Smooth muscle cell (in vitro differentiated cells): Measurements from ENCODE around the gene ESRP2. TPM values are rescaled to one million over a fixed set of nuclear protein-coding genes. Genes with fewer than 3 reads are reported as not detected.

Source experiments
- DNase-seq: peaks from one replicate; lab custom pipeline; 2025; ENCODE audit not compliant: unreplicated experiment; lab: John Stamatoyannopoulos, UW
- H2AFZ ChIP-seq: fragments of 200-600 bp; sonication (generic); 2 replicates; pipeline ENCODE4 v1.6.0; 2016; ENCODE audit warnings: antibody characterized with exemption, low read depth, mild to moderate bottlenecking
- H3F3A ChIP-seq: fragments of 200-600 bp; sonication (generic); 2 replicates; pipeline ENCODE4 v1.6.0; 2017; ENCODE audit warnings: antibody characterized with exemption, low read depth
- H3K27ac ChIP-seq: fragments of 200-600 bp; sonication (generic); 2 replicates; pipeline ENCODE4 v1.5.1; 2016; ENCODE audit warnings: low read depth, mild to moderate bottlenecking
- H3K27me3 ChIP-seq: fragments of 200-600 bp; sonication (generic); 2 replicates; pipeline ENCODE4 v1.6.1; 2016; ENCODE audit warnings: low read depth, mild to moderate bottlenecking
- H3K36me3 ChIP-seq: fragments of 200-600 bp; sonication (generic); 2 replicates; pipeline ENCODE4 v1.5.1; 2016; ENCODE audit warnings: low read depth
- H3K4me1 ChIP-seq: fragments of 200-600 bp; sonication (generic); 2 replicates; pipeline ENCODE4 v1.5.1; 2016; ENCODE audit warnings: low read depth
- H3K4me2 ChIP-seq: fragments of 200-600 bp; sonication (generic); 2 replicates; pipeline ENCODE4 v1.6.0; 2016; ENCODE audit warnings: mild to moderate bottlenecking
- H3K4me3 ChIP-seq: fragments of 200-600 bp; sonication (generic); 2 replicates; pipeline ENCODE4 v1.5.1; 2016; ENCODE audit warnings: mild to moderate bottlenecking
- H3K79me2 ChIP-seq: fragments of 200-600 bp; sonication (generic); 2 replicates; pipeline ENCODE4 v1.6.0; 2016; ENCODE audit warnings: low read depth, mild to moderate bottlenecking
- H3K9ac ChIP-seq: fragments of 200-600 bp; sonication (generic); 2 replicates; pipeline ENCODE4 v1.6.0; 2016; ENCODE audit warnings: low read depth
- H3K9me3 ChIP-seq: fragments of 200-600 bp; sonication (generic); replicated peaks from 2 replicates; pipeline ENCODE4 v1.5.1; 2016; ENCODE audit warnings: low read depth
- H4K20me1 ChIP-seq: fragments of 200-600 bp; sonication (generic); 2 replicates; pipeline ENCODE4 v1.6.0; 2016; ENCODE audit warnings: low read depth
- WGBS: methylation state at CpG from one replicate; pipeline ENCODE4 v1.1.7; 2016; ENCODE audit warnings: low lambda C conversion rate; 5-methylcytosine and 5-hydroxymethylcytosine counted together
- polyA plus RNA-seq: library from polyadenylated mRNA; unstranded; fragments of >200 nt; fragmentation: Nextera tagmentation; extraction: Ambion mirVana; gene quantifications from 2 replicates; pipeline ENCODE4 v1.2.1, GENCODE V29; 2016
- total RNA-seq: library from RNA; depleted of rRNA; stranded (reverse); fragments of >200 nt; gene quantifications from 2 replicates; pipeline ENCODE4 v1.2.3, GENCODE V29; 2014
- TF ChIP-seq, protein P1 (sequence below): fragments of 200-600 bp; sonication (generic); IDR thresholded peaks from 2 replicates; pipeline ENCODE4 v1.5.1; 2017; ENCODE audit warnings: borderline replicate concordance, mild to moderate bottlenecking, antibody characterized with exemption; ENCODE audit not compliant: insufficient read depth, poor library complexity, severe bottlenecking

ESRP2 gene
- total and polyA plus RNA-seq, 2 experiments from 2014 or later: 2.7 to 8.5 TPM

DNA sequence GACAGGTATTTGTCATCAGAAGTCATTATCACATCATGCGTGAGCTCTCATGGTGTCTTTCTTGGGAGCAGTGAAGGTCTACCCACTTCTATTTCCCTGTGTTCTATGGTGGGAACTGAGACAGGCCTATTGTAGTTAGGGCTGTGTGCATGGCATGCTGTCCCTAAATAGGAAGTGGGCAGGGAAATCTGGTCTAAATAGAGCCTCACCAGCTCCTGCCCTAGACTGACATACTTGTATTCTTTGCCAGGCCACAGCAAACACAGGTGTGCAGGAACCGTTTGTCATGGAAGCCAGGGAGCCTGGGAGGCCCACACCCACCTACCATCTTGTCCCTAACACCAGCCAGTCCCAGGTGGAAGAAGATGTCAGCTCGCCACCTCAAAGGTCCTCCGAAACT, 38.5 kb upstream of the ESRP2 start:
- TF ChIP-seq, protein P1, sequence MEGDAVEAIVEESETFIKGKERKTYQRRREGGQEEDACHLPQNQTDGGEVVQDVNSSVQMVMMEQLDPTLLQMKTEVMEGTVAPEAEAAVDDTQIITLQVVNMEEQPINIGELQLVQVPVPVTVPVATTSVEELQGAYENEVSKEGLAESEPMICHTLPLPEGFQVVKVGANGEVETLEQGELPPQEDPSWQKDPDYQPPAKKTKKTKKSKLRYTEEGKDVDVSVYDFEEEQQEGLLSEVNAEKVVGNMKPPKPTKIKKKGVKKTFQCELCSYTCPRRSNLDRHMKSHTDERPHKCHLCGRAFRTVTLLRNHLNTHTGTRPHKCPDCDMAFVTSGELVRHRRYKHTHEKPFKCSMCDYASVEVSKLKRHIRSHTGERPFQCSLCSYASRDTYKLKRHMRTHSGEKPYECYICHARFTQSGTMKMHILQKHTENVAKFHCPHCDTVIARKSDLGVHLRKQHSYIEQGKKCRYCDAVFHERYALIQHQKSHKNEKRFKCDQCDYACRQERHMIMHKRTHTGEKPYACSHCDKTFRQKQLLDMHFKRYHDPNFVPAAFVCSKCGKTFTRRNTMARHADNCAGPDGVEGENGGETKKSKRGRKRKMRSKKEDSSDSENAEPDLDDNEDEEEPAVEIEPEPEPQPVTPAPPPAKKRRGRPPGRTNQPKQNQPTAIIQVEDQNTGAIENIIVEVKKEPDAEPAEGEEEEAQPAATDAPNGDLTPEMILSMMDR: no peak

DNA sequence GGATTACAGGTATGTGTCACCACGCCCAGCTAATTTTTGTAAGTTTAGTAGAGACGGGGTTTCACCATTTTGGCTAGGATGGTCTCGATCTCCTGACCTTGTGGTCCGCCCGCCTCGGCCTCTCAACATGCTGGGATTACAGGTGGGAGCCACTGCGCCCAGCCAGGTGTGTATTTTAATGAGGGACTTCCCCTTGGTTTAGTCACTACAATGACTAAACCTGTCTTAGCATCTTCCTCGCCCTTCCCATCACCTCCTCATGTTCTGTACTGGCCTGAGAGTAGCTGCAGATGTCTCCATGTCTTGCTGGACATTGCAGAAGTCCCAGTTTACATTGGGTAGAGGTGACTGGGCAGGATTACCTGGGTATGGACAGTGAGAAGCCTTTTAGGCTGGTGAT, 38.0 kb upstream of the ESRP2 start:
- Histone ChIP-seq H3K4me2 (no peak overlapping the region), H3K4me3 (no peak overlapping the region), H3F3A (no peaks in the 10 kb centered on the region), H3K9me3 (no peaks in the 10 kb centered on the region), H3K9ac (no peak overlapping the region), H3K79me2 (peaks cover 48% of the 10 kb centered on the region), H2AFZ (no peak overlapping the region), H4K20me1 (peaks cover 80% of the 10 kb centered on the region), H3K27me3 (no peaks in the 10 kb centered on the region), H3K36me3 (no peaks in the 10 kb centered on the region), H3K4me1 (no peaks in the 10 kb centered on the region), H3K27ac (no peak overlapping the region)
- no peak for DNase-seq
- TF ChIP-seq, protein P1: no peak
- WGBS: 95% methylated on average over 8 of the region's 8 CpGs

More for the DNA sequence above, 38.5 kb upstream of the ESRP2 start:
- Histone ChIP-seq H3K36me3 (no peaks in the 10 kb centered on the region), H2AFZ (no peak overlapping the region), H4K20me1 (peaks cover 75% of the 10 kb centered on the region), H3K4me3 (no peak overlapping the region), H3K4me2 (no peak overlapping the region), H3K9ac (no peak overlapping the region), H3K4me1 (no peaks in the 10 kb centered on the region), H3K27ac (no peak overlapping the region), H3K9me3 (no peaks in the 10 kb centered on the region), H3K79me2 (peaks cover 43% of the 10 kb centered on the region), H3K27me3 (no peaks in the 10 kb centered on the region), H3F3A (no peaks in the 10 kb centered on the region)
- WGBS: 94% methylated on average over 4 of the region's 4 CpGs
- no peak for DNase-seq

DNA sequence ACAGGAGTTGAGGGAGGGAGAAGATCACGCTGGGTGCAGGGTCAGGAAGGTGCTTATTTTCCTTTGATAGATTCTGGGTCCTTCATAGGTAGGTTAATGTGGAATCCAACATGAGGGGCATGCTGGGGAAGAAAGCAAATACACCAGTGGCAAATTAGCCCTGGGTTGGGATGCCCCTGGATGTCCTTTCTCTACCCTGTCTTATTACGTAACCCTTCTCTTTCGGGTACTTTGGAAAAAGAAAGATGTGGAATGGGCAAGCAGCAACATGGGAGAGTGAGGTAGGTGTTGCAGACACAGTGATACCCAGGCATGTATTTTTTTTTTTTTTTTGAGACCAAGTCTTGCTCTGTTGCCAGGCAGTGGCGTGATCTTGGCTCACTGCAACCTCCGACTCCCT, 37.5 kb upstream of the ESRP2 start:
- H4K20me1 ChIP-seq: peaks cover 84% of the 10 kb centered on the region
- H3K4me2 ChIP-seq: no peak overlapping the region
- no peaks in the 10 kb centered on the region for H3K27me3 ChIP-seq
- WGBS: 97% methylated on average over 5 of the region's 5 CpGs
- no peaks in the 10 kb centered on the region for H3K4me1 ChIP-seq
- no peaks in the 10 kb centered on the region for H3K36me3 ChIP-seq
- no peaks in the 10 kb centered on the region for H3F3A ChIP-seq
- no peaks in the 10 kb centered on the region for H3K9me3 ChIP-seq
- no peak overlapping the region for H3K9ac ChIP-seq
- DNase-seq: no peak
- H3K4me3 ChIP-seq: no peak overlapping the region
- H3K27ac ChIP-seq: no peak overlapping the region
- peaks cover 52% of the 10 kb centered on the region for H3K79me2 ChIP-seq
- H2AFZ ChIP-seq: no peak overlapping the region
- TF ChIP-seq, protein P1: no peak

DNA sequence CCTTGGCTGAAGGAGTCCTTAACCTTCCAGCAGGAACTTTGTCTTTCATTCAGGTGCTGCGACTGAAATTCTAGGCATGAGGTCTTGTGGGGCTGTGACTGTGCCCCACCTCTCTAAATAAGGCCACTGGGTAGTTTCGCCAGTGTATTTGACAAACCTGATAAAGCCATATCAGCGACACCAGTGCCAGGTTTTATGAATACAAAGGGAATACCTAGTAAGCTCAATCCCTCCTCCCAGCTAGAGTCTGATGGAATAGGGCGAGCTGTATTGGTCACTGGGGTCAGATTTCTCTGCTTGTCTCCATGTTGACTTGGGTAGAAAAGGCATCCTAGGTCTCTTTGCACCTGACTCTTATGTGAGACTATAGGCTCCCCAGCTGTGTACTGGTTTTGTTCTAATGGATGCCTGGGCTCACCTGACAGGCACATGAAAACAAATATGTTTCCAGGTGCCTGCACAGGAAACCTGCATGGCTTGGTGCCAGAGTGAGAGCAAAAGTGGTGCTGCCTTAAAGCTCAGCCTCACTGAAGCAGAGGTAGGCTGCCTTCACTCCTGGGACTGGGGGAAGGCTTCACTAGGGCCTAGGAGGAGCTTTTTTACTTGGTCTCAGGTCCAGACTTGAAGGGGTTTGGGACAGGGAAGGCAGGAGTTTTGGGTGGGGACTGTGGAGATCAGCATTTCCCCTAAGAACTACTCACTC, 36.7 kb upstream of the ESRP2 start:
- Histone ChIP-seq H3K9me3 (no peaks in the 10 kb centered on the region), H2AFZ (no peak overlapping the region), H3K27ac (no peak overlapping the region), H3K27me3 (no peaks in the 10 kb centered on the region), H3K36me3 (no peaks in the 10 kb centered on the region), H3K4me2 (no peak overlapping the region), H3F3A (no peaks in the 10 kb centered on the region), H4K20me1 (peaks cover 92% of the 10 kb centered on the region), H3K79me2 (peaks cover 58% of the 10 kb centered on the region), H3K4me1 (no peaks in the 10 kb centered on the region), H3K4me3 (no peak overlapping the region), H3K9ac (no peak overlapping the region)
- no peak for DNase-seq
- TF ChIP-seq, protein P1: no peak
- 96% methylated on average over 4 of the region's 4 CpGs for WGBS
